CD4-positive, alpha-beta T cell (primary cell): Measurements from ENCODE around the gene TCF4. TPM values are rescaled to one million over a fixed set of nuclear protein-coding genes. Genes with fewer than 3 reads are reported as not detected.

Experiments
- ATAC-seq: fragments of 200-7000 bp; cut with Tn5 transposase; one replicate; pipeline ENCODE4 v1.10.0; 2022; ENCODE audit warnings: mild to moderate bottlenecking; ENCODE audit not compliant: poor library complexity
- CTCF ChIA-PET: fragments of 350-600 bp; sonication (Branson Sonifier 250); formaldehyde crosslinking; loops from one replicate; lab custom pipeline; 2021; ENCODE audit warnings: antibody characterized with exemption, inconsistent platforms; lab: Charles Lee
- POLR2A ChIA-PET: fragments of 350-600 bp; sonication (Branson Sonifier 250); formaldehyde crosslinking; loops from one replicate; lab custom pipeline; 2021; ENCODE audit warnings: antibody characterized with exemption, inconsistent platforms; lab: Charles Lee
- DNase-seq, 14 experiments: peaks; one replicate each; pipeline ENCODE4 v3.0.0-alpha.2; 2013 to 2020; ENCODE audit warnings: mixed read lengths in 2 of 14
- H3K27ac ChIP-seq, 2 donors: one replicate each; pipeline versions ENCODE4 v1.5.1 to v1.7.0; 2013; ENCODE audit warnings: low read length in 2 of 2, low read depth in 1 of 2, mild to moderate bottlenecking in 1 of 2
- H3K27me3 ChIP-seq, 2 experiments: 1 replicate in 1 of 2; 2 replicates in 1 of 2; pipeline versions ENCODE4 v1.6.1 to v1.7.0; 2013; ENCODE audit warnings: low read length in 2 of 2, control low read depth in 1 of 2, mild to moderate bottlenecking in 1 of 2, moderate library complexity in 1 of 2; ENCODE audit not compliant: insufficient read depth in 2 of 2, control insufficient read depth in 1 of 2
- H3K36me3 ChIP-seq: one replicate; pipeline ENCODE4 v1.6.1; 2013; ENCODE audit warnings: low read length, control low read depth; ENCODE audit not compliant: insufficient read depth
- H3K4me1 ChIP-seq: one replicate; pipeline ENCODE4 v1.6.1; 2013; ENCODE audit warnings: low read length, control low read depth; ENCODE audit not compliant: insufficient read depth
- H3K4me3 ChIP-seq: one replicate; pipeline ENCODE4 v1.5.1; 2013; ENCODE audit warnings: mild to moderate bottlenecking, low read length, moderate library complexity
- H3K9me3 ChIP-seq, 2 experiments: 1 replicate in 1 of 2; 2 replicates in 1 of 2; pipeline versions ENCODE4 v1.6.1 to v1.7.0; 2013; ENCODE audit warnings: low read length in 2 of 2, mild to moderate bottlenecking in 2 of 2, control low read depth in 1 of 2, moderate library complexity in 1 of 2; ENCODE audit not compliant: control insufficient read depth in 1 of 2, insufficient read depth in 1 of 2
- H3K27ac Mint-ChIP-seq: one replicate; pipeline ENCODE4 v1.8.0; 2020; ENCODE audit warnings: mixed read lengths
- H3K27me3 Mint-ChIP-seq: one replicate; pipeline ENCODE4 v1.8.0; 2021; ENCODE audit warnings: mixed read lengths
- H3K36me3 Mint-ChIP-seq: one replicate; pipeline ENCODE4 v1.8.0; 2021; ENCODE audit warnings: low read depth, mixed read lengths
- H3K4me1 Mint-ChIP-seq: one replicate; pipeline ENCODE4 v1.8.0; 2021; ENCODE audit warnings: low read depth, mixed read lengths
- H3K4me3 Mint-ChIP-seq: one replicate; pipeline ENCODE4 v1.8.0; 2020; ENCODE audit warnings: mild to moderate bottlenecking, mixed read lengths
- H3K9me3 Mint-ChIP-seq: one replicate; pipeline ENCODE4 v1.8.0; 2020; ENCODE audit warnings: mixed read lengths
- CTCF ChIP-seq: fragments of 200-600 bp; IDR thresholded peaks from one replicate; pipeline ENCODE4 v1.8.0; 2022; ENCODE audit warnings: antibody characterized with exemption, mild to moderate bottlenecking
- intact Hi-C, 2 experiments: fragments of 100-400 bp; cut with DNase I in 1 of 2; cut with micrococcal nuclease in 1 of 2; formaldehyde crosslinking; loops; one replicate each; pipeline versions ENCODE4 v1.15.1 to v1.9.0; 2023 to 2025; cut with DNase I, micrococcal nuclease
- total RNA-seq, 174 experiments: library from RNA in 2 of 174; stranded (reverse) in 2 of 174; gene quantifications; one replicate each; pipeline ENCODE4 v1.2.3 and lab custom pipeline; 2021 to 2026

Gene TCF4
- total RNA-seq, 2 experiments from 2014 or later, result 3.0 to 3.2 TPM

- POLR2A ChIA-PET, result no interaction called here
- Mint-ChIP-seq H3K36me3 (no peaks in the 10 kb centered on the region), H3K27me3 (peaks cover 6% of the 10 kb centered on the region), H3K4me1 (no peaks in the 10 kb centered on the region), H3K9me3 (no peaks in the 10 kb centered on the region), H3K4me3 (no peak overlapping the region), H3K27ac (no peak overlapping the region)
- intact Hi-C loops, result no loop called here
- Histone ChIP-seq H3K4me3 (no peak overlapping the region), H3K9me3 (peaks cover 0 to 2% of the 10 kb centered on the region in 2 experiments), H3K36me3 (no peaks in the 10 kb centered on the region), H3K4me1 (no peaks in the 10 kb centered on the region), H3K27ac (no peak overlapping the region), H3K27me3 (peaks cover 0 to 4% of the 10 kb centered on the region in 2 experiments)
- CTCF ChIA-PET, result interaction anchor here (1.6 kb wide), 1 partner anchor 27 kb away, joined by 3 read pairs; no protein-coding TSS in a partner anchor
- ATAC-seq (no peak), DNase-seq (no peak)
- no peak for TF ChIP-seq CTCF
These were observed 147.0 kb downstream of the TCF4 start for GRCh38 chr18:55440988-55441387.

DNA sequence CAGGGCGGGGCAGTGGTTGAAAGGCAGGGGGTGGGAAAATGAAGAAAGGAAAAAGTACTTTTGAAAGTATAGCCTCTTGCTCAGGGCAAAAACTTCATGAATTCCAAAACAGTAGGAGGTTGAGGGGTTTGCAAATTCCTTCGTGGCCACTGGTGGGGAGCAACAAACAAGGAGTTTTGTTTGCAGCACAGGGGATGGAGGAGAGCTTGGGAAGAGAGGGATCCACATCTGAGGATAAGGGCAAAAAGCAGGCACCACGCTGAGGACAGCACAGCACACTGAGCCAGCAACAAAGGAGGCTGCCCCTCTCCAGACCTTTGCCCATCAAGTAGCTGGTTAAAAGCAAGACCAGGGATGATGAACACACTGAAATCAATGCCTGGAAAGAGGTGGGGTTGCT is 148.9 kb downstream of the TCF4 start:
- H3K4me1 ChIP-seq, result no peaks in the 10 kb centered on the region
- ChIA-PET CTCF (no interaction called here), POLR2A (no interaction called here)
- intact Hi-C loops, result no loop called here
- no peak for TF ChIP-seq CTCF
- Mint-ChIP-seq H3K4me1 (no peaks in the 10 kb centered on the region), H3K27me3 (peaks cover 4% of the 10 kb centered on the region), H3K4me3 (no peak overlapping the region), H3K27ac (no peak overlapping the region), H3K9me3 (no peaks in the 10 kb centered on the region), H3K36me3 (no peaks in the 10 kb centered on the region)
- H3K27me3 ChIP-seq, result peaks cover 0 to 4% of the 10 kb centered on the region in 2 experiments
- peaks cover 0 to 2% of the 10 kb centered on the region in 2 experiments for H3K9me3 ChIP-seq
- DNase-seq (no peak), ATAC-seq (no peak)
- H3K4me3 ChIP-seq, result no peak overlapping the region
- H3K27ac ChIP-seq, result no peak overlapping the region
- no peaks in the 10 kb centered on the region for H3K36me3 ChIP-seq

DNA sequence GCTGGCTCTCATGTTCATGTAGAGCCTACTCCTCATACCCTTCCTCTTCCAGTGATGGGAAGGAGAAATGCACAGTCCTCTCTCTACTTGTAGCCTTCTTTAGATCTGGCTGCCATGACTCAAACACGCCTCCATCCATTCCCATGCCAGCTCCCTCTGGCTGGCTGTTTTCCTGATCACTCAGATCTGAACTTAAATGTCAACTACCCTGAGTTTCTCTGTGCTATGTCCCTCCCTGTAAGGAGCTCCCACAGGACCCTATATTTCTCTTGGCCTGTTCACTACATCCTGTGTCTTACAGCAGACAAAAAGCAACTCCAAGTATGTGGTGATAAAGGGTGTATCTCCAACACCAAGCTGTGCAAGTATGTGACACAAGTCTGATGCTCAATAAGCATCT is 152.4 kb downstream of the TCF4 start:
- H3K4me3 ChIP-seq, result no peak overlapping the region
- no peaks in the 10 kb centered on the region for H3K27me3 Mint-ChIP-seq
- H3K27ac Mint-ChIP-seq, result no peak overlapping the region
- H3K9me3 ChIP-seq, result peaks cover 0 to 2% of the 10 kb centered on the region in 2 experiments
- no peaks in the 10 kb centered on the region for H3K4me1 ChIP-seq
- ATAC-seq (no peak), DNase-seq (no peak)
- intact Hi-C loops, result no loop called here
- H3K27ac ChIP-seq, result no peak overlapping the region
- POLR2A ChIA-PET, result no interaction called here
- TF ChIP-seq CTCF, result no peak
- peaks cover 0 to 4% of the 10 kb centered on the region in 2 experiments for H3K27me3 ChIP-seq
- H3K9me3 Mint-ChIP-seq, result peaks cover 2% of the 10 kb centered on the region
- H3K36me3 ChIP-seq, result no peaks in the 10 kb centered on the region
- no peaks in the 10 kb centered on the region for H3K36me3 Mint-ChIP-seq
- no peaks in the 10 kb centered on the region for H3K4me1 Mint-ChIP-seq
- CTCF ChIA-PET, result no interaction called here
- H3K4me3 Mint-ChIP-seq, result no peak overlapping the region
